ENCODE results near the gene RETSAT.
"Not testable (repeated sequence)": the region's sequence is repeated elsewhere in the genome, so short reads cannot be mapped to it uniquely, and the experiment has no call there.

Gene RETSAT

DNA sequence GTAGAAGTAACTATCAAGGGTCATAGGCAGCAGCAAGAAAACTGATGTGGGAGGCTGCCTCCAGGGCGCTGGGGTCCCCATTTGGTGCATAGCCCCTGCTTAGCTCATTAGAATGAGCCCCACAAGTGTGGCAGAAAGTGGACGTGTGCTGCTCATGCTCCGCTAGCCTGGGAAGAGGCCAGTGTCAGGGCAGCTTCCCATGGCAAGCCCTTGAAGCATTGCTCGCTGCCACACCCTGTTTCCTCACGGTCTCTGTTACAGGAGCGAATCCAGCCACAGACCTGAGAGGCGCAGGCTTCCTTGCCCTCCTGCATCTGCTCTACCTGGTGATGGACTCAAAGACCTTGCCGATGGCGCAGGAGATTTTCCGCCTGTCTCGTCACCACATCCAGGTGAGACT, 22.8 kb upstream of the RETSAT start:
- no peak for DNase-seq

DNA sequence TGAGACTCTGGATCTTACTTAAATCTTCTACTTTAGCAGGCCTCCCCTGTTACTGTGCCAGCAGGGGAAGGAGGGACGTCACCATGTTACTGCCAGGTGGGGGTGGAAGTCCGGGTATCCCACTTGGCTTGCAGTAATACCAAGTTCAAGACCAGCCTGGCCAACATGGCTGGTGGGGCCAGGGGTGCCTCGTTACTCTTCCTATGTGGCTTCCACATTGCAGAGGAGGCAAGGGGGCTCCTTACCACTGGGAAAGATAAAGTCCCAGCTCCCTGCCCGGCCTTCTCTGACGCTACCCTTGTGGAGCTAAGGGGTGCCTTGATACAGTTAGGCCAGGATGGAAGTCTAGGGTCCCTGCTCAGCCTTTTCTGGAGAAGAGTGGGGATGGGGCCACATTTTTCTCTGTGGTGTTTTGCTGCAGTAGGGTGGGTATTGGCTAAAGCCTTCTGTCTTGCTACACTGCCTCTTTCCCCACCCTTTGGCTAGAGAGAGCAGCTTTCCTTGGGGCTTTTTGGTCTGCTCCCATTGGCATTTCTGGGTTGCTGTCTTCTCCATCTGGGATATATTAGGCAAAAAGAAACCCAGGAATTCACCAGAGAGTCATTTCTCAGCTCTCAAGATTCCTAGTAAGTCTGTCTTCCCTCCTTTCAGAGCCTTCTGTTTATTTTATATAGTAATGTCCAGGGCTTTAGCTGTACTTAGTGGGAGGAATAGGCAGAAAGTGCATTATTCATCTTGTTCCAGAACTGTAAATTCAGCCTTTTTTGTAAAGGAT, 22.1 kb upstream of the RETSAT start:
- peak; percentile 40 for DNase-seq

DNA sequence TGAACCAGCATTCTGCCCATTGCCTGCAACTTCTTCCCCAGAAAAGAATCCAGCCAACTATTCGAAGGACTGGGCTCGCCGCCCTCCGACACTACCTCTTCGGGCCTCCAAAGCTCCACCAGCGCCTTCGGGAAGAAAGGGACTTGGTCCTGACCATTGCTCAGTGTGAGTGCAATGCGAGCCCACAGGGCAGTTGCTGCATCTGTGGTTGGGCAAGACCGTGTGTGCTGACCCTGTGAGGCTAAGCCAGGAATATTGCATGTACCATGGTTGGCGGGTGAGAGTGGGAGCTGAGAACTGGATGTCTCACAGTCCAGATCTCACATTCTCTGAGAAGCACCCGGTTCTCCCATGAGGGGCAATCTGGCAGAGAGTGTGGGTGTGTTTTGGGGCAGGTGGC, 16.7 kb upstream of the RETSAT start:
- no peak for DNase-seq

DNA sequence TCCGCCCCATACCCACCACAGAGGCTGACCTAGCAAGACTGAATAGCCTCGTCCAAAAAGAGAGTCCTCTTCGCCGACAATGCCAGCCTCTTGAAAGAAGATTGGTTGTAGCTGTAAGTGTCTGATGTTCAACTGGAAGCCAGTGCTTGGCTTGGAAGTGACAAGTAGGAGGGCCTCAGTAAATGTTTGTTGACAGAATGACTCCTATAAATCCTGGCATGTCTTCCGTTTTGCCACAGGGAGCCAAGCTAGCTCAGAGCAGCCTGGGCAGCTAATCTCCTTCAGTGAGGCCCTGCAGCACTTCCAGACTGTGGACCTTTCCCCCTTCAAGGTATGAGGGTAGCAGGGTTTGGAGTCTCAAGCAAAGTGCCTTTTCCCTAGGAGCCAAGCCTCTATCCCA, 15.2 kb upstream of the RETSAT start:
- DNase-seq: no peak

DNA sequence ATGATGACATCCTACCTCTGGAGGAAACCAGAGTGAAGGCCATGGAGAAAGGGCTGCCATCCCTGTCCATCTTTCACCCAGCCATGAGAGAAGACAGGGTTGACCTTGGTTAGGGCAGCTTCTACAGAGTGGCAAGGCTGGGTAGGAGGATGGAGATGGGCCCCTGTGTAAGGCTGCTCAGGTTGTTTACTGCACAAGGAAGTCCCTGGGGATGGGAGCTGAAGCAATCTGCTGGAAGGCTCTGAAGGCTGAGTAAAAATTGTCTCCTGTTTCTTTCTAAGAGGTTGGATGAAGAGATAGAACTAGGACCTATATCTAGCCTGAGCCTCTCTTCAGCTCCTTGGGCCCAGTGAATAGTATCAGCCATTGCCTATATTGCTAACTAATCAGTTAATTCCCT, 14.6 kb upstream of the RETSAT start:
- no peak for DNase-seq

DNA sequence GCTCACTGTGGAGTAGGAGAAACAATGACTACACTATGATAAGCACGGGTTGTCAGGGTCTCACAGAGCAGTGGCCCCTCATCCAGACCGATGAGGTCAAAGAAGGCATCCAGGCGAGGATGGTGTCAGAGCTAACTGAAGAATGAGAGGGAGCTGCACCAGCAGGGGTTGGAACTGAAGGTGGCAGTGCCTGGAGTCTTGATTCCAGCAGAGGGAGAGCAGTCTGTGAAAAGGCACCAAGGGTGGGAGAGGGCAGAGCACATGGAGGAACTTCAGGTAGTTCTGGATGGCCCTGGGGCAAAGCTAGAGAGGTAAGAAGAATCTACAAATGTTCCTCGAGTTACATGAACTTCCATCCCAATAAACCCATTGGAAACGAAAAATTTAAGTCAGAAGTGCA, 12.9 kb upstream of the RETSAT start:
- DNase-seq: no peak

DNA sequence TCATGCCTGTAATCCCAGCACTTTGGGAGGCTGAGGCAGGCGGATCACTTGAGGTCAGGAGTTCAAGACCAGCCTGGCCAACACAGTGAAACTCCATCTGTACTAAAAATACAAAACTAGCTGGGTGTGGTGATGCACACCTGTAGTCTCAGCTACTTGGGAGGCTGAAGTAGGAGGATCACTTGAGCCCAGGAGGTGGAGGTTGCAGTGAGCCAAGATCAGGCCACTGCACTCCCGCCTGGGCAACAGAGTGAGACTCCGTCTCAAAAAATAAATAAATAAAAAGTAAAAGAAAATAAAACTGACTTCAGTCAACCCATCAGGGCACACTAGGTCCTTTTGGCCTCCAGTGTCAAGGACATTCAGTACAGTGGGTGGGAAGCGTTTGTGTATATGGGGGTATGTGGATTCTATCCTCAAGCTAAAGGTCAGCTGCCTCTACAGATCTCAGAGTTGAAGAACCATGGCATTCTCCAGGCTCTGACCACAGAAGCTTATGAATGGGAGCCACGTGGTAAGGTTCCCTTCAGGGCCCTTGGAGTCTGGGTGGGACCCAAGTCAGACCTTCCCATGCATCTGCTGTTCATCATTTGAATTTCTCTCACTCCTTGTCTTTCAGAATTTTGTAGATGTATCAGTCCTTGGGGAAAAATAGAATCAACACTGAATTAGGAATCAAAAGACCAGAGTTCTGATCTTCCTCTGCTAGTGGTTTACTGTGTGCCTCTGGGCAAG, 8.5 kb upstream of the RETSAT start:
- not testable (repeated sequence) for DNase-seq

DNA sequence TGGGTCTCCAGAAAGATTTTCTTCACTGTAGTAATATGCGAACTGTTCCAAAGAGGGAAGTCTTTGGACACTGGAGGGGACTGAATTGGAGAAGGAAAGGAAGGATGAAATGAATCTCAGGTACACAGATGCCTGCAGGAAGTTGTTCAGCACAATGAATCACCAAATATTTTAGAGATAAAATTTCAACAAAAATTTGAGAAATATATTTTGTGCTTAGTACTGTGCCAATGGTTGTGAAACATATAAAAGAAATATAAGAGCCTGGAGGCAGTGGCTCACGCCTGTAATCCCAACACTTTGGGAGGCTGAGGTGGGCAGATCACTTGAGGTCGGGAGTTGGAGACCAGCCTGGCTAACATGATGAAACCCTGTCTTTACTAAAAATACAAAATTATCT, 3.4 kb upstream of the RETSAT start:
- DNase-seq: no peak

DNA sequence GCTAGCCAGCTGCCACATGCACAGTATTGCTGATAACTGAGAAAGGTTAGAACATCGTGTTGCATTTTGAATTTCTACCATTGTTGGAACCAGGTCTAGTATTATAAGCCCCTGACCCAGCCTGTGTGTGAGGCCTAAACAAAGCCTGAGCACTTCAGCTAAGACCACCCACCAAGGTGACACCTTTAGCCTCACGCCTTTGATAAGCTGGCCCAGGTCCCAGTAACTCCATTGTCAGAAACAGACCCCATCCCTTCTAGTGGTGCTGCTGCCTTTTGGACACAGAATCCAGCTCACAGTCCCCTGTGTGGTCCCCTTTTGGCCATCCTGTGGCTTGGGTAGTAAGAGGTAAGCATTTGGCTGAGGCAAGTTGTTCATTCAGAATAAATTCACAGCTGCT, 1.9 kb upstream of the RETSAT start:
- DNase-seq: no peak

DNA sequence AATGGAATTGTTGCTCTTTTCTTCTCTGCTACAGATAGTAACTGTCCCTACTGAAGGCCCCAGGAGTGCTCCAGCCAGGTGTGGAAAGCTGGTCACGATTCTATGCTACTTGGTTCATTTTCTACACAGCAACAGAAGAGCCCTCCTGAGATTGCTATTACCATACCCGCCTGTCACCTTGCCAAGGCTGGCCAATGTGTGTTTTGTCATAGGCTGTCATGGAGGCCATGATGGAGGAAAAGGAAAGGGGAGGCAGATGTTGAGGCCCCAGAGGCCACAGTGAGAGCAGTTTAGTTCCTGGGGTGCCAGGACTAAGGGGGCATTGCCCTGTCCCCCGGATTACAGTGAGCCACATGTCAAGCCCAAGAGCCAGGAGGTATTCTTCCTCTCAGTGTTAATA, 1.2 kb upstream of the RETSAT start:
- no peak for DNase-seq

DNA sequence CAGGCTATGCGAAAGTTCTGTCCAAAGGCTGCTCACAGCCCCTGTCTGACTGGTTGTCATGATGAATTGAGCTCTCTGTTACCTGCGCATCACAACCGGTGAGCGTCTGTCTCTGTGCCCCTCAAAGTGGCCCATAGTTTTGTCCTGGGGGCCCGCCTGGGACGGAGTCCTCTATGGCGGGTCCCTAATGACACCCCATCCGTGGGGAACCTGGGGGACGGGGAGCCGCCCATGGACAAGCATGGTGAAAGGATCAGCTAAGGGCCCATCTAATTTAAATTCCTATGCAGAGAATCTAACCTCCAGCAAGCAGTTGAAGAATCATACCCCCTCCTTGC, 714 bp upstream of the RETSAT start:
- DNase-seq: no peak

DNA sequence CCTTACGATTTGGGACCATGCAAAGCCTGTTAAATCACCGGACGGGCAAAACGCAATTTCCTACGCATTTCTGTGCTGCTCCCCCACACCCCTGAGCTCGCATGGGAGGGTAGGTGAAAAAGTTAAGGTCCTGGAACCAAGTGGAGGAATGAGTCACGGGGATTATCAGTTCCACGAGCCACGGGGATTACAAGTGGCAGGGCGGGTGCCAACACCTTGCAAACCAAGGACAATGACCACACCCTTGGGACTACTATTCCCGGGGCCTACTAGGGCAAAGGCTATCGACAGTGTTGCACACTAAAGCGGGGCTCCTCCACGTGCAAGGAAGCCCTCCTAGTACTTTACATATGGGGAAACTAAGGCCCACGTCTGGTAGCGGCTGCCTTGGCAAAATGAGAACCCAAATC, 447 bp downstream of the RETSAT start:
- no peak for DNase-seq

DNA sequence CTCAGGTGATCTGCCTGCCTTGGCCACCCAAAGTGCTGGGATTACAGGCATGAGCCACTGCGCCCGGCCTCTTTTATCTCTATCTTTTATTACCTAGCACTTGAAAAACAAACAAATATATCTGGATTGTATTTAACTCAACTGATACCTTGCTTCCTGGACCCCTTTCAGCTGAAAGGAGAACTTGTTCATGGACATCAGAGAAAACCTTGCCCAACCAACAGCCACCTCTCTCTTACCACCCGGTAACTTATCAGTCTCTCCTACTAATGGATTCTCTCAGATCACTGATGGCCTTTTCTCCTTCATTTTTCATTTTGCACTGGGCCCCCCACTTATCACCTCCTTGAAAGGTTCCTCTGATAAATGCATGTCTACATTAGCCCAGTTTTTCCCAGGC, 6.7 kb downstream of the RETSAT start:
- no peak for DNase-seq

DNA sequence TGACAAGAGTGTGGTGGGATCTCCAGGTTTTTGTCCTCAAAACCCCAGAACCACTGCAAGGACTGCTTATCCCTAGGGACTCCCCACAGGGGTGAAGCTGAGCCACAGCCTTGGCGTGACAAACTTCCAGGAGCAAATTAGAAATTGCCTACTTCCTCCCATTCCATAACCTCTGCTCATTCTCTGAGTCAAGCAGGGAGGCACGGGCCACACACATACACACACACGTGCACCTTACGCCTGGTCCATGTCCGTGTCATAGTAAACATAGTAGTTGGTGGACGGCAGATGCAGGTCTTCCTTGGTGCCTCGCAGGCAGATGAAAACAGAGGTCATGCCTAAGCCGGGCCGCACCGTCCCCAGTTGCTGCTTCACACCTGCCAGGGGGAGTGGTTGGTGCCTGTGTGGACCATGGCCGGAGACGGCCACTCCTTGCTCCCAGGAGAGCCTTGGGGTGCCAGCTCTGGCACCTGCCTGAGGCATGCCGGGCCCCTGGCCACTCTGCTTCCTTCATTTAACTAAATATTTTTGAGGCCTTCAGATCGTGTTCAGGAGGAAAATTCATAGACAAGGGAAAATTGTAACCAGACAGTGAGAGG, 9.9 kb downstream of the RETSAT start:
- no peak for DNase-seq

DNA sequence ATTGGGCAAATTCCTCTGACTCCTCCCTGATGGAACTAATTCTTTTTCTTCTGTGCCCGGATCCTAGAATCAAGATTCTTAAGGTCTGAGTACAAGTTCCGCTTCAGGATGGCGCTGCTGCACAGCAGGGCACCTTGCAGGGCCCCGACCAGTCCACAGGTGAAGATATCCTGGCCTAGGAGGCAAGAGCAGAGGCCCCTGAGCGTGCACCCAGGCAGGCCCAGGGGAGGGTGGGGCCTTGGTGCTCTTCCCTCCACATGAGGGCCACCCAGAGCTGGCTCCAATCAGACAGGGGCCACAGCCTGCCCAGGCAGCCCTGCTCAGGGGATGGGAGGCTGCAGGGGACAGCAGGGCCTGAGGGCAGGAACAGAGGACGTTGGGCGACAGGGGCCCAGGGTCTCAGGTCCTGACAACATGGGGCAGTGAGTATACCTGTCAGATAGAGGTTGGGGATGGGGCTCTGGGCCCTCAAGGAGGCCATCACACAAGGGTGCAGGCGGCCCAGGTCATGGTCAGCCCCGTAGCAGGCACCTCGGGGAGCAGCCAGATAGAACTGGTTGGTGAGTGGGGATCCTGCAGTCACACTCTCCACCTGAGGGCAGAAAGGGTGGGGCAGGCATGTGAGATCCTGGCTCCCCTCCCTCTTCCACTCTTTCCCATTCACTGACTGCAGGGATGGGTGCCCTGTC, 11.0 kb downstream of the RETSAT start:
- DNase-seq: not testable (repeated sequence)

DNA sequence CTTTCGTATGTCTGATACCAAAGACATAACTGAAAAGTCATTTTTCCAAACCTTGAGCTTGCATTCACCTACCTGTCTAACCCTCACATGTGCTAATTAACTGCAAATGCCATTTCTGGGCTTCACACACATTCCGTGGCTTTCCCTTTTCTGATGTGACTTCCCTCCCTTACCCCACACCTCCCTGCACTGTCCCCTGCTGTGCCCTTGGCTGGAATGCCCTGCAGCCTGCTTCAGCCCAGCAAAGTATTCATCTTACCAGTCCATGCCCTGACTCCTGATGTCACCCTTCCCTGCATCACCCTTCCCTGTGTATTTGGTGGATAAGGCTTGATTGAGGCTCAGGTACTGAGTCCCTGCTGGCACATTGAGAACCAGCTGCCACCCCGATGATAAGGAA, 12.2 kb downstream of the RETSAT start:
- no peak for DNase-seq

DNA sequence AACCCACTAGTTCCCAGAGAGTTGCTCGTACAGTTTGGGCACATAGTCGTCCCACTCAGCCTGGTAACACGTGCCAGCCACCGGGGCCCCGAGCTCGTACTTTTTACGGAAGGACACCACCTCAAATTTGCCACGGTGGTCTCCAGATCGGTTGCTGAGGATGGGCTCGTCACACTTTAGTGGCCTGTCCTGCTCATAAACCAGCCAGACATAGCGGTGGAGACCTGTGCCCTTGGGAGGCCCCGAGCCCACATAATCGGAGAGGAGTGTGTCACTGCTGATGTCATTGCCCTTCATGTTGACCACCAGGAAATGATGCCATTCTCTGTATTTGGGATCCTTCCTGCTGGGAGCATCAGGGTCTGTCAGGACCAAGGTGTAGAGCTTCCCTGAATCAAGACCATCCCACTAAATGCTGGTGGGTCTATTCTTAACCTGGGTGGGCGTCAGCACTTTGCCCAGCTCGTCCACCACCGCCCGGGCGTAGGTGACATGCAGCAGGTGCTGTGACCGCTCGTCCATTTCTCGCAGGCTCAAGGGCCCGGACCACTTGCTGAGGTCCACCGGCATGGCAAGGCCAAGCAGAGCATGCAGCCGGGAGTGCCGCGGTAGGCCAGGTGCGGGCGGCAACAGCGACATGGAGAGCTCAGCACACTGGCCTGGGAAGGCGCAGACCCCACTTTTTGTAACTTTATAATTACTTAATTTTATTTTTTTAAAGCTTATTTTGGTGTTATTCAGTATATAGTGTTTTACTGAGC, 12.9 kb downstream of the RETSAT start:
- no peak for DNase-seq

DNA sequence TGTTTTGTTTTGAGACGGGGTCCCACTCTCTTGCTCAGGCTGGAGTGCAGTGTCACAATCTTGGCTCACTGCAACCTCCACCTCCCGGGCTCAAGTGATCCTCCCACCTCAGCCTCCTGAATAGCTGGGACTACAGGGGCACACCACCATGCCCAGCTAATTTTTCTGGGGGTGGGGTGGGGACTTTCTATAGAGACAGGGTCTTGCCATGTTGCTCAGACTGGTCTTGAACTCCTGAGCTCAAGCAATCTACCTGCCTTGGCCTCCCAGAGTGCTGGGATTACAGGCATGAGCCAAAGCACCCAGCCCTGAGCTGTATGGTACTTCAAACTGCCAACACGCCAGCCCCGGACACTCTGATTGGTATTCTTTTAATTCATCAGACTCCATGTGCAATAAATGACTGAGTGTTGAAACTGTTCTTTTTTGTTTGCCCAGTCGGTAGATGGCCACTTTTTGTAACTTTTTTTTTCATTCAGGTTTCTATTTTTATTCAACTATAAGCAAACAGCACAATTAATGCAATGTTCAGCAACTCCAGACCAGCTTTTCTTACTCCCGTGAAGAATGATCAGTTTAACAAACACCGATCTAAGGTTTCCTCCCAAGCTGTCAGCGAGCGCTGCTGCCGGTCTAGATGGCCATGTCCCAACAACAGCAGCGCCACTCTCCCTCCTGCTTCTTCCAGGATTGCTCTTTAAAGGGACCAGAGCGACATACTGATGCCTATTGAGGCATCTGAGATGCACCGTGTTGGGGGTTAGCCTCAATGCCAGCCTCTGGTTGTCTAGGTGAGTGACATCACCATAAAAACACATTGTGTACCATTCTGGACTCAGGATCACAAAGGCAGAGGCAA, 14.1 kb downstream of the RETSAT start:
- no peak for DNase-seq

DNA sequence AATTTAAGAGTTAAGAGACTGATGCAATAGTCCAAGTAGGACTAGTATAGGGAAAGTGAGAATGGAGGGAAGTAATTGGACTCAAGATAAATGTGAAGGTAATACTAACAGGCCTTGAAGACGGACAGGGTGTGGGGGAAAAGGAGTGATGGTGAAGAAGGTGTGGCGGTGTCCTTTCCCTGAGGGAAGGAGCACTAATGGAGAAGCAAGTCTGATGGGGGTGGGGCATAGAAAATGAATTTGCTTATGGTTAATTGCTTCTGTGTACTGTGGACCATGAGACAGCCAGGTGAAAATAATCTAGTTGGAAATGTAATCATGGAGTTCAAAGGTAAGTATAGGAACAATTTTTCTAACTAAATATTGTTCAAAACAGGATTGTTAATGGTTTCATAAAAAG, 19.4 kb downstream of the RETSAT start:
- no peak for DNase-seq

DNA sequence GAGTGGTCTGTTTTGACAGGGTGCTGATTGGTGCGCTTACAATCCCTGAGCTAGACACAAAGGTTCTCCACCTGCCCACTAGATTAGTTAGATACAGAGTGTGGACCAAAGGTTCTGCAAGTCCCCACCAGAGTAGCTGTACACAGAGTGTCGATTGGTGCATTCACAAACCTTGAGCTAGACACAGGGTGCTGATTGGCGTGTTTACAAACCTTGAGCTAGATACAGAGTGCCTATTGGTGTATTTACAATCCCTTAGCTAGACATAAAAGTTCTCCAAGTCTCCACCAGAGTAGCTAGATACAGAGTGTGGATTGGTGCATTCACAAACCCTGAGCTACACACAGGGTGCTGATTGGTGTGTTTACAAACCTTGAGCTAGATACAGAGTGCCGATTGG, 20.5 kb downstream of the RETSAT start:
- not testable (repeated sequence) for DNase-seq

DNA sequence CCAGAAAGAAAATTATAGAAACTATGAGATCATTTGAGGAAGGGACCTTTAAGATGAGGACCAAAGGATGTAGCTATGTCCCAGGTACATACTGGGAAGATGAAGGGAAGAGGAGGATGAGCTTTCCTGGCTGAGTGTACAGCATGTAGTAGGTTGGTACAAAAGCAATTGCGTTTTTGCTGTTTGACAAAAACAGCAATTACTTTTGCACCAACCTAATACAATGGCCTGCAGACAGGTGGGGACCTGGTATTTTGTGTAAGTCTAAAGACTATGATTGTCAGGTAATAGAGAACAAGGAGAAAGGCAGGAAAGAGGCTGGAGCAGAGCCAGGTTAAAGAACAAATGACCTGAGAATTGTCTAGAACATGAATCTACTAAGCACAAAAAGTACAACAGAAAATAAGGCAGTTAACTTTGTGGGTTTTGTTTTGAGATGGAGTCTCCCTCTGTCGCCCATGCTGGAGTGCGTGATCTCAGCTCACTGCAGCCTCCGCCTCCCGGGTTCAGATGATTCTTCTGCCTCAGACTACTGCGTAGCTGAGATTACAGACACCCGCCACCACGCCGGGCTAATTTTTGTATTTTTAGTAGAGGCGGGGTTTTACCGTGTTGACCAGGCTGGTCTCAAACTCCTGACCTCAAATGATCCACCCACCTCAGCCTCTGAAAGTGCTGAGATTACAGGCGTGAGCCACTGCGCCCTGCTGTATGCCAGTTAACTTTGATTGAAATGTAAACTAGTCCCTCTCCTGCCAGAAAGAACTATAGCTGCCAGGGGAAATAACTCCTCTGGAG, 23.3 kb downstream of the RETSAT start:
- DNase-seq: no peak

Measured in fibroblast of upper back skin (primary cell).